ENCODE results near the gene ARID2.

Gene ARID2

GRCh38 chr12:45944771-45945170 lies 215.3 kb downstream of the ARID2 start:
- DNase-seq: no peak

GRCh38 chr12:45946435-45946834 lies 216.9 kb downstream of the ARID2 start:
- no peak for DNase-seq

- no peak for DNase-seq
These were observed 219.0 kb downstream of the ARID2 start for GRCh38 chr12:45948546-45948945.

Measured in T1000 (cell line).